ENCODE data around the gene CST3. TPM values are rescaled to one million over a fixed set of nuclear protein-coding genes. Genes with fewer than 3 reads are reported as not detected.

The CST3 gene
- total and polyA plus RNA-seq, 10 of the 15 experiments (the other 5 are each of a cell fraction or from before 2014, with no cell fraction given) = 11.8 to 127 (median 57.8) TPM

DNA sequence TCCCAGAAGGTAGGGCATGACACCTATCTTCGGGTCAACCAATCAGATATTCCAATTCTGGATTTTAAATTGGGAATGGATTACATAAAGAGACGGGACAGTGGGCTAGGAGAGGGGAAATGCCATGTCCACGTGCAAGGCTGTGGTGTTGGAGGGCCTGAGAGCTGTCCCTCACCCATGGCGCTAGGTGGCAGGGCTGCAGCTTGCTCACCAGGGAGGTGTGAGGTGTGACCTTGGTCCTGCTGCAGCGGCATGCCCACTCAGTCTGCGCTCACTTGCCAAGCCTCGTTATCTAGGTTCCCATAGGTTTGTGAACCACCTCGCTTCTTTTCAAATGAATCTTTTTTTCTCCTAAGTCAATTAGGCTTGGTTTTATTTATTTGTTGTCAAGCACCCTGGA, 19.4 kb upstream of the CST3 start (continued):
- TF ChIP-seq, protein P1, sequence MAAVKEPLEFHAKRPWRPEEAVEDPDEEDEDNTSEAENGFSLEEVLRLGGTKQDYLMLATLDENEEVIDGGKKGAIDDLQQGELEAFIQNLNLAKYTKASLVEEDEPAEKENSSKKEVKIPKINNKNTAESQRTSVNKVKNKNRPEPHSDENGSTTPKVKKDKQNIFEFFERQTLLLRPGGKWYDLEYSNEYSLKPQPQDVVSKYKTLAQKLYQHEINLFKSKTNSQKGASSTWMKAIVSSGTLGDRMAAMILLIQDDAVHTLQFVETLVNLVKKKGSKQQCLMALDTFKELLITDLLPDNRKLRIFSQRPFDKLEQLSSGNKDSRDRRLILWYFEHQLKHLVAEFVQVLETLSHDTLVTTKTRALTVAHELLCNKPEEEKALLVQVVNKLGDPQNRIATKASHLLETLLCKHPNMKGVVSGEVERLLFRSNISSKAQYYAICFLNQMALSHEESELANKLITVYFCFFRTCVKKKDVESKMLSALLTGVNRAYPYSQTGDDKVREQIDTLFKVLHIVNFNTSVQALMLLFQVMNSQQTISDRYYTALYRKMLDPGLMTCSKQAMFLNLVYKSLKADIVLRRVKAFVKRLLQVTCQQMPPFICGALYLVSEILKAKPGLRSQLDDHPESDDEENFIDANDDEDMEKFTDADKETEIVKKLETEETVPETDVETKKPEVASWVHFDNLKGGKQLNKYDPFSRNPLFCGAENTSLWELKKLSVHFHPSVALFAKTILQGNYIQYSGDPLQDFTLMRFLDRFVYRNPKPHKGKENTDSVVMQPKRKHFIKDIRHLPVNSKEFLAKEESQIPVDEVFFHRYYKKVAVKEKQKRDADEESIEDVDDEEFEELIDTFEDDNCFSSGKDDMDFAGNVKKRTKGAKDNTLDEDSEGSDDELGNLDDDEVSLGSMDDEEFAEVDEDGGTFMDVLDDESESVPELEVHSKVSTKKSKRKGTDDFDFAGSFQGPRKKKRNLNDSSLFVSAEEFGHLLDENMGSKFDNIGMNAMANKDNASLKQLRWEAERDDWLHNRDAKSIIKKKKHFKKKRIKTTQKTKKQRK (IDR thresholded peaks at IDR 0.05; ENCODE audit: low read depth, low read length) = no peak
- no peak for TF ChIP-seq SIN3A (IDR thresholded peaks at IDR 0.05; ENCODE audit: low read depth, low read length)
- TF ChIP-seq, protein P2, sequence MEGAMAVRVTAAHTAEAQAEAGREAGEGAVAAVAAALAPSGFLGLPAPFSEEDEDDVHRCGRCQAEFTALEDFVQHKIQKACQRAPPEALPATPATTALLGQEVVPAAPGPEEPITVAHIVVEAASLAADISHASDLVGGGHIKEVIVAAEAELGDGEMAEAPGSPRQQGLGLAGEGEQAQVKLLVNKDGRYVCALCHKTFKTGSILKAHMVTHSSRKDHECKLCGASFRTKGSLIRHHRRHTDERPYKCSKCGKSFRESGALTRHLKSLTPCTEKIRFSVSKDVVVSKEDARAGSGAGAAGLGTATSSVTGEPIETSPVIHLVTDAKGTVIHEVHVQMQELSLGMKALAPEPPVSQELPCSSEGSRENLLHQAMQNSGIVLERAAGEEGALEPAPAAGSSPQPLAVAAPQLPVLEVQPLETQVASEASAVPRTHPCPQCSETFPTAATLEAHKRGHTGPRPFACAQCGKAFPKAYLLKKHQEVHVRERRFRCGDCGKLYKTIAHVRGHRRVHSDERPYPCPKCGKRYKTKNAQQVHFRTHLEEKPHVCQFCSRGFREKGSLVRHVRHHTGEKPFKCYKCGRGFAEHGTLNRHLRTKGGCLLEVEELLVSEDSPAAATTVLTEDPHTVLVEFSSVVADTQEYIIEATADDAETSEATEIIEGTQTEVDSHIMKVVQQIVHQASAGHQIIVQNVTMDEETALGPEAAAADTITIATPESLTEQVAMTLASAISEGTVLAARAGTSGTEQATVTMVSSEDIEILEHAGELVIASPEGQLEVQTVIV (IDR thresholded peaks at IDR 0.05; ENCODE audit: borderline replicate concordance, partially characterized antibody) = no peak
- TF ChIP-seq YBX1 (IDR thresholded peaks at IDR 0.05) = no peak
- TF ChIP-seq SIX5 (IDR thresholded peaks at IDR 0.05; ENCODE audit: low read depth, low read length, severe bottlenecking) = no peak

DNA sequence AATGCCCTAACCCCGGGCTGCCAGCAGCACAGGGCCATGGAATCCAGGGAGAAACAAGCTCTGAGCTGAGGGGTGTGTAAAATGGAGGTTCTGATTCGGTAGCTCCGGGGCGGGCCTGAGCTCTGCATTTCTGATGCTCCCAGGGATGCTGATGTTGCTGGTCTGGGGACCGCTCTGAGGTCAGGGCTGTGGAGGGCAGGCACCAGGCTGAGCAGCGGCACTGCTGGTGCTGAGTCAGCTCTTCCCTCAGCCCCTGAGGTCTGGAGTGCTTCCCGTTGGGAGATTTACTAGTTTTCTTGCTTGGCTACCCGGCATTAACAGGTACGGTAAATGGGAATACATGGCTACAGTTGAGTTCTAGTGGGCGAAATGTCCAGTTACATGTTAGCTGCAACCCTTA, 18.6 kb upstream of the CST3 start:
- intact Hi-C loops (cut with micrococcal nuclease; ENCODE audit: unreplicated experiment) = no loop called here
- no peak overlapping the region for H3K9ac ChIP-seq (ENCODE audit: control insufficient read depth, insufficient read depth, low read length)
- H3K4me3 ChIP-seq = no peak overlapping the region
- SMC1A ChIA-PET (ENCODE audit: uncharacterized antibody, unreplicated experiment) = no interaction called here
- no peaks in the 10 kb centered on the region for H3K36me3 ChIP-seq (ENCODE audit: control insufficient read depth in 2 of 2, insufficient read depth in 2 of 2, low read length in 1 of 2)
- ATAC-seq = no peak
- RAD21 ChIA-PET (ENCODE audit: unreplicated experiment) = no interaction called here
- no peaks in the 10 kb centered on the region for H3K79me2 ChIP-seq (ENCODE audit: control insufficient read depth, insufficient read depth, low read length)
- no peak overlapping the region for H3K4me2 ChIP-seq (ENCODE audit: control insufficient read depth, insufficient read depth)
- FAIRE-seq = no peak
- DNase-seq (ENCODE audit: low read depth, low spot score) = no peak
- CTCF ChIA-PET = no interaction called here
- no peak overlapping the region for H2AFZ ChIP-seq (ENCODE audit: control insufficient read depth, low read depth, low read length)
- no peaks in the 10 kb centered on the region for H4K20me1 ChIP-seq (ENCODE audit: control insufficient read depth, insufficient read depth)
- no peaks in the 10 kb centered on the region for H3K27me3 ChIP-seq (replicated peaks in 1 of 2; ENCODE audit: control insufficient read depth in 2 of 2, insufficient read depth in 2 of 2, low read length in 1 of 2)
- 61% methylated on average over 10 of the region's 10 CpGs for WGBS (ENCODE audit: insufficient coverage, insufficient replicate concordance, low lambda C conversion rate, missing lambda C conversion rate)
- POLR2A ChIA-PET = no interaction called here
- H3K27ac ChIP-seq (ENCODE audit: control insufficient read depth, insufficient read depth) = no peak overlapping the region
- H3K9me3 ChIP-seq (replicated peaks; ENCODE audit: control insufficient read depth, insufficient read depth, low read length) = no peaks in the 10 kb centered on the region; the same call in 2 of the 3 replicates
- in situ Hi-C loops (cut with MboI) = no loop called here
- peaks cover 6% of the 10 kb centered on the region for H3K4me1 ChIP-seq (ENCODE audit: control insufficient read depth, insufficient read depth, low read length)
- no TSS peak for BruUV-seq (replicated peaks)
- TF ChIP-seq, protein P3, sequence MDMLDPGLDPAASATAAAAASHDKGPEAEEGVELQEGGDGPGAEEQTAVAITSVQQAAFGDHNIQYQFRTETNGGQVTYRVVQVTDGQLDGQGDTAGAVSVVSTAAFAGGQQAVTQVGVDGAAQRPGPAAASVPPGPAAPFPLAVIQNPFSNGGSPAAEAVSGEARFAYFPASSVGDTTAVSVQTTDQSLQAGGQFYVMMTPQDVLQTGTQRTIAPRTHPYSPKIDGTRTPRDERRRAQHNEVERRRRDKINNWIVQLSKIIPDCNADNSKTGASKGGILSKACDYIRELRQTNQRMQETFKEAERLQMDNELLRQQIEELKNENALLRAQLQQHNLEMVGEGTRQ (IDR thresholded peaks at IDR 0.05; ENCODE audit: borderline replicate concordance, low read depth, low read length) = no peak
- TF ChIP-seq, protein P4, sequence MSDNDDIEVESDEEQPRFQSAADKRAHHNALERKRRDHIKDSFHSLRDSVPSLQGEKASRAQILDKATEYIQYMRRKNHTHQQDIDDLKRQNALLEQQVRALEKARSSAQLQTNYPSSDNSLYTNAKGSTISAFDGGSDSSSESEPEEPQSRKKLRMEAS (IDR thresholded peaks at IDR 0.05; ENCODE audit: low read depth, low read length) = no peak
- no peak for TF ChIP-seq ZNF274 (IDR thresholded peaks at IDR 0.05; ENCODE audit: insufficient read depth, insufficient read length)
- TF ChIP-seq, protein P1 (IDR thresholded peaks at IDR 0.05; ENCODE audit: low read depth, low read length) = no peak
- TF ChIP-seq EED (IDR thresholded peaks at IDR 0.05; ENCODE audit: low read depth) = no peak
- no peak for TF ChIP-seq SUZ12 (IDR thresholded peaks at IDR 0.05; ENCODE audit: unreplicated experiment)
- TF ChIP-seq STAT1 (conservative IDR thresholded peaks at IDR 0.05) = no peak

All from GM12878 (cell line).